NCI-H524 (cell line): Measurements from ENCODE around the gene TENT5C.
A peak's percentile ranks its signal among the peaks of the same experiment; 100 is the strongest.
"Not testable (repeated sequence)": the region's sequence is repeated elsewhere in the genome, so short reads cannot be mapped to it uniquely, and the experiment has no call there.

ENCODE experiments used
- DNase-seq, 2 experiments: peaks; one replicate each; lab custom pipeline; 2025; lab: John Stamatoyannopoulos, UW

The TENT5C gene

DNA sequence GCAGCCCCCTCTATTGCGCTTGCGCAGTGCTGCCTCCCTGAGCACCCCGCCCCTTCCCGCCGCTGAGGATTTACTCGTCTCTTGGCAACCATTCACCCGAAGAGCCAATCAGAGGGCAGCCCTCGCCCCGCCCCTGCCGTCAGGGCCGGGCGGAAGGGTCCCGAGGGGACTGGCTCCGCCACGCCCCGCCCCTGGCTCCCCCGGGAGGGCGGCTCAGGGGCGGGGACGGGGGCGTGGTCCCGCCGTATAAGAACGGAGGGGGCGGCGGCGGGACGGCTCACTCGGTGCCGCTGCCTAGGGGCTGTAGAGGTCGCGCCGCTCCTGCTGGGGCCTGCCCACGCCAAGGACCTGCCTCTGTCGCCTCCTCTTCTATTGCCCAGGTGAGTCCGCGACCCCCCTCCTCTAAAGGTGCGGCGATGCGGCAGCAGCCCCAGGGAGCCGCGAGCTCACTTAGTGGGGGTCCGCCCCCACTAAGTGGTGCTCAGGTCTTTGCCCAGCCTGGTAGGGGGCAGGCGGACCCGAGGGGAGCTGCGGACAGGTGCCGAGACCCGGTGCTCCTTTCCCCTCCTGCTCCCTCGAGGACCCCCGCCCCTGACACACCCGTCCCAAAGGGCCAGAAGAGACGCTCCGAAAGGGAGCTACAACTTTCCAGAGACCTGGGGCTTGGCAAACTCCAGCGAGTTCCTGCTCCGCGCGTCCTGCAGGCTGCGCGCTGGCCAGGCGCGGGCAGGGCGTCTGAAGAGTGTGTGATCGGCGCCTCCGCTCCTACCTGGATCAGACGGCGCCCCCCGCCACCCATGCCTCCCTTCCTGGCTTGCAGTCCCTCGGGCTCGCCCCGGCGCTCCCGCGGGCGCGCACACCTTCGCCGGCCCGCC is at the start of gene TENT5C:
TSS of gene TENT5C (plus strand) at position 275 of the 875 bp plus-strand sequence. CDS start 16,821 bp downstream, outside the sequence.
- DNase-seq = peak; percentile 93 to 95

DNA sequence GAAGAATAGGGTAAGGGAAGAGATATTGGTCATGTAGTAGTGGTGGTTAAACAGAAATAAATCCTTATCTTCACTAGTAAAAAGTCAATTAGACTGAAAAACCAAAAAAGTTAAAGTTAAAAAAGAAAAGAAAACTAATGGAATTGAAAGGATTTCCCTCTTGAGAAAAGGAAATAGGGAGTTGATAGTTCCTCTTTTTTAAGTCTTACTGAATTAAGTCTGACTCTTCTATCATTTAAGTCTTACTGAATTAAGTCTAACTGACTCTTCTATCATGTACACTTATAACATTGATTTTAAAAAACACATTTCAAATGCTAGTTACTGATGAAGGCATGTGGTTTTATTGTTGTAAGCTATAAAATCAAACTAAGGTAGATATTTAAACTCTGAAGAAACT is 49.5 kb upstream of the TENT5C start:
- DNase-seq = no peak

DNA sequence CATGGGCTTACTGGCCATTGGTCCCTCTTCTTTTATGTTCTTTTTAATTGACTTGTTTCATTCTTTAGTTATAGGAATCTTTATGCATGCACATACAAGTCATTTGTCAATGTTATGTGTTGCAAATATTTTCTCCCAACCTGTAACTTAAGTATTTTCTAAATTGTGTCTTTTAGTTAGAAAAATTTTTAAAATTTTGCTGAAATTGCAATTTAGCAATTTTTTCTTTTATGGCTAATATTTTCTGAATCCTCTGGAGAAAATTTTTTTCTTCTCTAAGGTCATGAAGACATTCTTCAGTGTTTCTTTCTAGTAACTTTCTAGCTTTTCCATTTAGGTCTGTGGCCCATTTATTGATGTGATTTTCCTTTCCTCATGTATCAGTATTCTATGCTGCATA is 48.9 kb upstream of the TENT5C start:
- no peak for DNase-seq

DNA sequence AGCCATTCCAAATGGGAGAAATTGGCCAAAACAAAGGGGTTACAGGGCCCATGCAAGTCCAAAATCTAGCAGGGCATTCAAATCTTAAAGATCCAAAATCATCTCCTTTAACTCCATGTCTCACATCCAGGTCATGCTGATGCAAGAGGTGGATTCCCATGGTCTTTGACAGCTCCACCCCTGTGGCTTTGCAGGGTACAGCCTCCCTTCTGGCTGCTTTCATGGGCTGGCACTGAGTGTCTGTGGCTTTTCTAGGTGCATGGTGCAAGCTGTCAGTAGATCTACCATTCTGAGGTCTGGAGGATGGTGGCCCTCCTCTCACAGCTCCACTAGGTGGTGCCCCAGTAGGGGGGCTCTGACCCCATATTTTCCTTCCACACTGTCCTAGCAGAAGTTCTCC is 47.4 kb upstream of the TENT5C start:
- not testable (repeated sequence) for DNase-seq

DNA sequence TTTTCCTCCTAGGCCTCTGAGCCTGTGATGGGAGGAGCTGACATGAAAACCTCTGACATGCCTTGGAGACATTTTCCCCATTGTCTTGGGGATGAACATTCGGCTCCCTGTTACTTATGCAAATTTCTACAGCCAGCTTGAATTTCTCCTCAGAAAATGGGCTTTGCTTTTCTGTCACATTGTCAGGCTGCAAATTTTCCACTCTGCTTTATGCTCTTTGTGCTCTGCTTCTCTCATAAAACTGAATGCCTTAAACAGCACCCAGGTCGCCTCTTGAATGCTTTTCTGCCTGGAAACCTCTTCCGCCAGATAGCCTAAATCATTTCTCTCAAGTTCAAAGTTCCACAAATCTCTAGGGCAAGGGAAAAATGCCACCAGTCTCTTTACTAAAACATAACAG is 46.7 kb upstream of the TENT5C start:
- no peak for DNase-seq

DNA sequence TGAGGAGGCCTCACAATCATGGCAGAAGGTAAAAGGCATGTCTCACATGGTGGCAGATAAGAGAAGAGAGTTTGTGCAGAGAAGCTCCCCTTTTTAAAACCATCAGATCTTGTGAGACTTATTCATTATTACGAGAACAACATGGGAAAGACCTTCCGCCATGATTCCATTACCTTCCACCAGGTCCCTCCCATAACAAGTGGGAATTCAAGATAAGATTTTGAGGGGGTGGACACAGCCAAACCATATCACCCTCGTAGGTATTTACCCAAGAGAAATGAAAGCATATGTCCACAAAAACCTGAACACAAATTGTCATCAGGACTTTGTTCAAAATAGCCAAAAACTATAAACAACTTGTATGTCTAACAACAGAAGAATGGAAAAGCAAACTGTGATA is 45.9 kb upstream of the TENT5C start:
- no peak for DNase-seq

DNA sequence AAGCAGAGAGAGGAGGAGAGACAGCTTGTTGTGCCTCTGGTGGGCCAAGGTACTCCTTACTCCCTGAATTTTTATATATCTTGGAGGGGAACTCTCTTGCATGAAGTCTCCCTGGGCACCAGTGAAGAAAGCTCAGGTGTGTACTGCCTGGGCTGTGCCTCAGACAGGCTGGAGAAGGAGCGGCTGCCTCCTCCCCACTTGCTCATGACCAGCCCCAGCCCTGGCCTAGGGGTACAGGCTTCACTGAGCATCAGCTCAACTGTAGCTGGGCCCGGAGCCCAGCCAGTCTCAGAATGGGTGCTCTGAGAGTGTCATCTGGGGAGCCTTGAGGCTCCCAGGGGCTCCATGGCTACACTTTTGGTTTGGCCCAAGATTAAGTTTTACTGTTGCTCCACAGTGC is 44.8 kb upstream of the TENT5C start:
- DNase-seq = no peak

DNA sequence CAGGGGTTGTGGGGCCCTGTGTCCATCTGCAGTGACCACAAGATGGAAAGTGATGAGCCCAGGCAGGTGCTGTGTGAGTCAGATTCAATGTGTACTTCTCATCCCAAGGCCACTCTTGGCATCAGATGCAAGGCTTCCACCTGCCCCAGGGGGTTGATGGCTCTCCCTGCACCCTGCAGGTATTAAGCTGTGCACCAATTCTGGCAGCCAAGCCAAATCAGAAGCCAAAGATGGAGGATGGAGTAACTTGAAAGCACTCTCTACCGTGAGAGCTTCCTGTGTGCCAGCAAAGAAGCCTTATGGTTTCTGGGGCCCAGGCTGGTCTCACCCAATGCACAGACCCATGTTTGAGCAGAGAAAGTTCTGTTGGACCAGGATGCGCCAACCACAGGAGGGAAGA is 44.3 kb upstream of the TENT5C start:
- no peak for DNase-seq

DNA sequence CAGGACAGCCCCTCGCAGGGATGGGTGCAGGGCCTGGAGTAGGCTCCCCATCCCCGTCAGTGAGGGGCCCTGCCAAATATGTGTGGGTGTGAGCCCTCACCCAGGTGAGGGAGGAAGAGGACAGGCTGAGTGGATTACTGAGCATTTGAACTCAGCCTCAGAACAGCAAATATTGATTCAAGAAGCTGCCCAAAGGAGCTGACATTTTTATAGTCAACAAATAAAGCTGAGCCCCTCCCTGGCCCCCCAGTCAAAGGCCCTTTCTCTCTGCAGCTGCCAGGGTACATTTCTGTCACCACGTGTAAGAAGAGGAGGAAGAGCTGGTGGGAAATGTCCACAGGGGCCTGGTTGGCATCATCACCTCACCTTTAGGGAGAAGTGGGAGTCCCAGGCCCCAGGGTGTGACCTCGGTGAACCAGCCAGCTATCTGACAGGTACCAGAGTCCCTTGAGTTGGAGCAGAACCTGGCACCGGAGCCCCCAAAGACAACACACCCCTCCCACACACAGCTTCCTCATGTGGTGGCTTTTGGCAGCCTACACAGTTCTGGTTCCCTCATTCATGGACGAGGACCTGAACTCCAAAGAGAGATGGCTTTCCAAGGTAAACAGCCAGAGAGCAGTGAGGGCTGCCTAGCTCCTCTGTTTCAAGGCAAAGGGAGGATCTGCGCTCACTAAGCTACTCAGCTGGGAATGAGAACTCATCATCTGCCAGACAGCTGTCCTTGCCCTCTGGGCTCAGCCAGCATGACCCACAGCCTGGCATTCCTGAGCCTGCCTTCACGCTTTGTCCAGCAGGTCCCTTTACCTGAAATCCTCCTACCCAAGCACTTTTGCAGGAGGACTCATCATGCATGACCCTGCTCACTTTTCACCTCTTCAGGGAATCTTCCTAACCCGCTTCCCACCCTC is 43.0 kb upstream of the TENT5C start:
- DNase-seq = no peak

DNA sequence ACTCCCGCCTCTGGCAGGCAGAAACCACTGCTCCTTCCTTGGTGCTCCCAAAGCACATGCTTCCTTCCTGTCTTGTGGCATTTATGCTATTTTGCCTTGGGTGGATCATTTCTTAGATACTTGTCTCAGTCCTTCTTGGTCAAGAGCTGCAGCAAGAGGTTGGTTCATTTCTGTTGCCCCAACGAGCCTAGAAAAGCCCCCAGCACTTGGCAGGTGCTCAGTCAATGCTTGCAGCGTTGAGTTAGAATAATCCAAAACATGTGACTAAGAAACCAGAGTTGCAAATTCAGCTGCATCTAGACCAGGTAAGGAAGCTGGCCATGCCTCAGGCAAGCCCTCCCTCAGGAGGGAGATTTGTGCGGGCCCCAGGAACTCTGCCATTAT is 42.4 kb upstream of the TENT5C start:
- DNase-seq = no peak

DNA sequence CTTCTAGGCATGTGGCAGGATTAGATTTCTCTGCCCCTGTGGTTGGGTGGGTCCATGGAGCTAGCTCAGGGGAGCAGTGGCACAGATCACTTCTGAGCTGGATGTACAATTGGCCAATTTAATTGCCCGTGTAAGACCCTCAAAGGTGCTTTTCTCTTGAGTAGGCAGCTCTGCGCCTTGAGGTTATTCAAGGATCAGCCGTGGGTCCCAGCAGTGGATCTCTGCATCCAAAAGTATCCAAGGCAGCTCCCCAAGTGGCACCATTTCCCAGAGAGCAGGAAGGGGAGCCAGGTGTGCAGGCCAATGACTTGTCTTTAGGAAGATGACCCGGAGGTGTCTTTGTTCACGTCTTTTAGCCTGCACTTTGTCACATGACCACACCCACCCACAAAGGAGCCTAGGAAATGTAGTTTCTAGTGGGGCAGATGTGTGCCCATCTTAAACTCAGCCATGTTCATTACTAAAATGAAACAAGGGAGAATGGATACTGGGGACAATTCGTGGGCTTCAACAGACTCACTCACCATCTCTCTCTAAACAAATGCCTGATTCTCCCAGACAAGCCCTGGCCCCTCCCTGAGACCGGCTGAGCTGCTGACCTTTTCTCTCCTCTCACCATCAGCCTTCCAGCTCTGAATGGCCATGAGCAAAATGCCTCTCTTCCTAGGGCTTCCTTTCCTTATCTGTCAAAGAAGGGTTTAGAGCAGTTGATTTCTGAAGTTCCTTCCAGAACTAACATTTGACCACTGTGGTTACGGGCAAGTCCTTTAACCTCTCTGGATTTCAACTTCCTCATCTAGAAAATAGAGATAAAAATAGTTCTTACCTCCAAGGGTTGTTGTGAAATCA is 41.4 kb upstream of the TENT5C start:
- DNase-seq = no peak

DNA sequence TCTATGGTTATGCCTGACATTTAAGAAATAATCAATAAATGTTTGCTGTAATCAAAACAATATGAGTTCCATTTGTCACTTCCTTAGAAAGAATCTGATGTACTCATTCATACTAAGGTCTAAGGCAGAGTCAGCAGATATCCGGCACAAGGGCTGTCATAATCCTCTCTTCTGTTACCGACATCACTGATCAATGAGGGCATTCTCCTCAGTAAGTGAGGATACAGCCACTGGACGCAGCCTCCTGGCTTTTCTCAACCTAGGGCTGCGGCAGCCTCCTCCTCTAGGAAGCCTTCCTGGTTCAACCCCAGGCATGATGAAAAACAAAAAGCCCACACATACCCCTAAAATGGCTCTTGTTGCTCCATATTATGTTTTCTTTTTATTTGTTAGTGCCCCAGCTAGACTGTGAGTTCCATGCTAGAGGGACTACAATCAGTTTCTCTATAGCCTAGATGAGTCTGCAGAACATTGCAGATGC is 40.7 kb upstream of the TENT5C start:
- no peak for DNase-seq

DNA sequence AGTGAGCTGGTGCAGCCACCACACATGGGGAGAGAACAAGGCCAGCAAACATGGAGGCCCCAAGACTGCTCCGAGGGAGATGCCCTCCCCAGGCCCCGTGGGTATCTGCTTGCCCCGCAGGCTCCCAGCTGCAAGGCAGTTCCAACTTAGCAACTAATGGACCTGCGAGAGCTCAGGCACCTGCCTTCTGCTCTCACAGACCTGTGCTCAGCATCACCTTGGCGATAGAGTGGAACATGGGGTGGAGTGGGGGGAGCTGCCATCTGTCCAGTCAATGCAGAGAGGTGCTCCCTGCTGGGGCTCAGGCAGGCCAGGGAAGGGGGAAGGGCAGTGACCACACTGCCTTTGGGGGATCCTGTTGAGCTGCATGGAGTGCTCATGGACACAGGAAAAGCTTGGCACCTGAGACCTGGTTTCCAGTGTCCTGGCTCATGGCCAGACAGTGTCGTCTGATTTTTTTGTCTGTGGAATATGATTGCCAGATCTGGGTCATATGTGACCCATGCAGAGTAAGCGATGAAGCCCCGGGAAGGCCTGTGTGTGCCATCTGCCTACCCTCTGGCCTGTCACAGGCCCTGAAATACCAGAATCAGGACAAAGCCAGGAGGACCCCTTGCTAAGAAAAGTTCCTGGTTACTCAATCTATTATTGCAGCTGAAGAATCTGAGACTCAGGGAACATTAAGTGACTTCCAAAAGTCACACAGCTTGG is 39.9 kb upstream of the TENT5C start:
- DNase-seq = peak; percentile 44 to 77

DNA sequence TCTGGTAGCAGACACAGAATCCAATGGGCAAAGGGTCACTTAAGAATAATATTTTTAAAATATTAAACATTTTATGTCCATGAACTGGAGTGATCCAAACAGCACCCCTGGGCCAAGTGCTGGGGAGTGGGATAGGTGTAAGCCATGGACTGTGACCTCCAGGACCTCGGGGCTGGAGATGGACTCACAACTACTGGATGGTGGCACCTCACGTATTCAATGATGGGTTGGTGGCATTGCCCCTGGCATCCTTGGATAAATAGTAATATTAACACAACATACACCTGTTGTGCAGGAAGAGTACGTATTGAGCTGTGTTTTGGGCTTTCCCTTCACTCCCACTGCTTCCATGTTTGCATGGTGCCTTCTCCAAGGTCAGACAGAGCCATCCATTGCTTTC is 39.3 kb upstream of the TENT5C start:
- DNase-seq = no peak

DNA sequence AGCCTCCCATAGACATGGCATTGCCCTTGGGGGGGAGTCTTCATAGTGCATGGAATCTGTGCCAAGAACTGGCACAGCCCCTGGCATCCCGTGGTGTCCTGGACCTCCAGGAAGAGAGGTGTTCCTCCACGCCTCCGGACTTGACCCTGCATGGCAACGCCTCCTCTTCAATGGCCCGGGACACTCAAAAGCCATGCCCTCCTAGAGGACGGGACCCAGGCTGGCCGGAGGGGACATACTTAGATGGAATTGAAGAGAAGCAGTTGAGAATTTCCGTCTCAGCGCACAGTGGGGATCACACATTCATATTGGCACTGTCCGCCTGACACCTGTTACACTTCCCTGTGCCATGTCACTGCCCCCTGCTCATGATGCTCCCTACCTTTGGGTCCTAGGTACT is 38.4 kb upstream of the TENT5C start:
- no peak for DNase-seq

DNA sequence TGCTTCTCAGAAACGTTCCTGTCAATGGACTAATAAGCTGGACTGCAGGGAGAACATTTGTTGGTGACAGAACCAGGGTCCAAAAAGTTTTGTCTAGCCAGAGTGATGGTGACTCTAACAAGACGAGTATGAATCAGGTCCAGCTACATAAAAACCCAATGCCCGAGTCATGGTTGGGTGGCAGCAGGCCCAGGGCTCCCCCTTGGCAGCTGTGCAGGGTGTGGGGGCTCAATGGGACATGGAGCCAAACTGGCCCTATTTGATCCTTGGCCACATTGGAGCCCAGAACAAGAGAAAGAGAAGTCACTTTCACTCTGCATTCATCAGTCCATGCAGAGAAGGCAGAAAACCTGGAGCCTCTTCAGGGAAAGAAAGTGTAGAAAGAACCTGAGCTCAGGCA is 37.9 kb upstream of the TENT5C start:
- DNase-seq = no peak

DNA sequence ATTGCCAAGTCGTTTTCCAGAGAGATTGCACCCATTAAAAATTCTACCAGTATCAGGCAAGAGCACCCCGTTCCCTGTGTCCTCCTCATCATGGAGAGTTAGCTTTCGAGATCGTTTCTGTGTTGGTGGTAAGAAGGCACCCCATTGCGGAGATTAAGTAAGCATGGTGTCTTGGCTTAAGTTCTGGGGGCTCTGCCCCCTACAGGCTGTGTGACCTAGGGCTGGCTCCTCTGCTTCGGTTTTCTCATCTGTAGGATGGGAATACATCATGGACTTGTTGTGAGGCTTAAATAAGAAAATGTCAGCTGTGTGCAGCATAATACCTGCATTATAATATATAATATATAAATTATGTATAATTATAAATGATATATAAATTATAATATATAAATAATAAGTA is 36.8 kb upstream of the TENT5C start:
- DNase-seq = no peak

DNA sequence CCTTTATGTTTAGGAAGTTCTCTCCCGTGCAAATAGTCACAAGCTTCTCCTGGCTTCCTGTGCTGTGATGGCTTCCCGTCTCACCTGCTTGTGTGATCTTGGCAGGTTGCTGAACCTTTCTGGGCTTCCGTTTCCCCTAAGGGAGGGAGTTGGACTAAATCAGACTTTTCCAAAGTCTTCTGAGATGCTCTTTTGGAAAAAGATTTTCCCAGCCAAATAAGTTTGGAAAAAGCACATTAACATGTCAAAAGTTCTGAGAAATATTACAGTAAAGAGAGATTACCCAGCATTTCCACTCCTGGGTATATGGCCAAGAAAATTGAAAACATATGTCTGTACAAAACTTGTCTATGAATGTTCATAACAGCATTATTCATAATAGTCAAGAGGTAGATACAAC is 36.0 kb upstream of the TENT5C start:
- no peak for DNase-seq

DNA sequence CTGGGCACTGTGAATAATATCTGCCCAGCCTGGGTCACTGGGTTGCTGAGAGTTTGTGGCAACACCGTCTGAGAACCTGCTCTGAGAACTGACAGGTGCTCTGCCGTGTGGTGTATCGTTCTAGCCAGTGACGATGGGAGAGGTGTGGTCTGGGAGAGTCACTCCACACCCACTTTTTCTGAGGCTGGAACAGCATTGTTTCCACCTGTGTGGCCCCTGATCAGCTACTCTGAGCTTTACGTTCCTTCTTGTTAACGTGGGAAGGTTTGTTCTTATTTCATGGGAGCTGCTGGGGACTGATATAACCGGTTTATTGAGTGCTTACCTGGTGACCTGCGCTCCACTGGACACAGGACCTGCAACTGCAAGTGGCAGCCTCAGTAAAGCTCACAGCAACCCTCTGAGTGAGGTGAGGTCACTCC is 34.8 kb upstream of the TENT5C start:
- DNase-seq = no peak

DNA sequence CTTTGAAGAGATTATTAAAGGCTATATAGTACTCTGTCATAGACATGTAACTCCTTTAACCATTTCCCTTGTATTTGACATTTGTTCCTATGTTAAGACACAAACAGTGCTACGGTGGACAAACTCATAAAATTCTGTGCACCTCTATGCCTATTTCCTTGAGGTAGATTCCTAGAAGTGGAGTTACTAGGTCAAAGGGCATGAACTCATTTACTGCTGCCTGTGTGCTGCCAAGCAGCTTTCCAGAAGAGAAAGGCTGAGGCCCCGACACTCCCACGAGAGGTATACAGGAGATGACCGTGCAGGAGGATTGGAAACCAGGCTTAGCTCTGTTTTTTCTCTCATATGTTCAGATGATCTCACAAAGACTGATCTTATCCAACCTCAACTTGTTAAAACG is 34.4 kb upstream of the TENT5C start:
- no peak for DNase-seq

DNA sequence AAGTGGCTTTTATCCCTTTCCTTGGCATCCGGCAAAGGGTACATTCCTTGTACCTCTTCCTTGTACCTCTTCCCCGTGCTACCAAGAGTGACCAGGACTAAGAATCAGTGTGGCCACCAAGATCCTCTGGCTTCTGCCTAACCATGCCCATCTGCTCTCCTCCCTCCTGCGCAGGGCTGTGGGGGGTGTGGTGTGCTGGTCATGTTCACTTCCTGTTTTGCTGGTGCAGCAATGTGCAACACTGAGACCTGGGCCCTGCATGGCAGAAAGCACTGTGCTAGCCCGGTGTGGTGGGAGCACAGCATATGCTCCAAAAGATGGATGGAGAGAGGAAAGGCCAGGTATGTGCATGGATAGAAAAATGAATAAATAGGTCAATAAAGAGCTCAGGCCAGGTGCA is 33.3 kb upstream of the TENT5C start:
- no peak for DNase-seq
